Activated CD8-positive, alpha-beta memory T cell treated with anti-CD3 and anti-CD28 coated beads for 24 hours (primary cell): ENCODE measurements around the gene SERGEF.

Source experiments
- DNase-seq: peaks from one replicate; pipeline ENCODE4 v3.0.0-alpha.2; 2020

SERGEF gene

DNA sequence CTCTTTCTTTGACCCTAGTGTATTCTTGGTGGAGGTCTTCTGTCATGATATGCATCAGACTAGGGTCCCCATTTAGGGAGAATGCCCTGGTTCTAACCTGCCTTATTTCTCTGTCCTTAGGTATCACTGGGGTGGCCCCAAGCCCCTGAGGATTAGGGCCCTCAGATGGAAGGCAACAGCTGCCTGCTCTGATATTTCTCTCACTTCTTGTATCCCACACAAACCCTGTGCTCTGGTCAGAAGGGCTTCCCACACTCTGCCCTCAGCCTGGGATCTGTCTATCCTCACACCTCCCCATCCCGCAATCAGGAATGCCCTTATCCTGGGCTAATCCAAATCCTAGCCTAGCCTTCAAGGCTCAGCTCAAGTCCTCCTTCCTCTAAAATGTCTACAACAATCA lies 202.8 kb downstream of the SERGEF start:
- no peak for DNase-seq

DNA sequence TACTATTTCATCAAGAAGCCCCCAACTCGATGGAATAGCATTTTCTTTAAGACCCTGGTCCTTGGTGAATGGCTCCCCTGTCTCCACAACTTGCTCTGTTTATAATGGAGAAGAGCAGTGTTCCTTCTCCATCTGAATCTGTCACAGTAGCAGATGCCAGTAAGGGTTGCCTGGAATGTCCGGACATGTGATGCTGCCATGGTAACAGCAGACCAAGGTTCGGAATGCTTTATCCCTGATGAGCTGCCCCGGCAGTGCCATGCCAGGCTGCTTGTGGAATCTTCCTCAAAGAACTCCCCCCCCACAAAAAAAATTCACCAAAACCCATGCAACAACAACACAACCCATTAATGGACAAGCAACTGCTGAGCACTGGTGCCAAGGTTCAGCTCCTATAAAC lies 205.8 kb downstream of the SERGEF start:
- no peak for DNase-seq

DNA sequence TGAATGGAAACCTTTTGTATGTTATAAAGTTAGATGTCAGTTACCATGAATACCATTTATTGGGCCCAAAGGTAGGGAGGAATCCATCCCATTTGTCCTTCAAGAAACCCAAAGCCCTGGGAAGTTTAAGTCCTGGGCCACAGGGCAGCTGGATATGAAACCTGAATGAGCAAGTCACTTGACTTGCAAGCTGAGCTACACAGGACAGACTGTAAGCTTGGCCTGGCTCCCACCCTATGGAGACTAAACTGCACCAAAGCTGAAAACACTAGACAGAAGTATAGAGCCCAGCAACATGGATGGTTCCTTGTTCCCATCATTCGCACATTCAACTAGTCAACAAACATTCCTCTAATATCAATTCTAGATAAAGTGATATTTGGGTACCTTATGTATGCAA lies 207.0 kb downstream of the SERGEF start:
- peak; percentile 21 for DNase-seq

DNA sequence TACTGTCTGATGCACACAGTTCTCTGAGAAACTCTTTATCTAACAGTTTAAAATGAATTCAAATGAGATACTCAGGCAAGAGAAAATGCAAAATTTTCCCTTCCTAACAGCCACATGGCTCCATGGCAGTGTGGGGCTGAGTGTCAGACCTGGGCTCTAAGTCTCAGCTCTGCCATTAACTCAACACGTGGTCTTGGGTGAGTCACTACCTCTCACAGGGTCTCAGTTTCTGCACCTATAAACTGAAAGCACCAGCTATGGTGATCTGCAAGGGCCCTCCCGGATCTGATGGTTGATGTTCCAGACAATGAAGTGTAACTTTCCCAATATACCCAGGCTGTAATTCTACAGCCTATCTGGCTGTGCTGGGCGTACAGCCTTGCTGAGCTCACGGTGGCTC lies 207.8 kb downstream of the SERGEF start:
- no peak for DNase-seq

DNA sequence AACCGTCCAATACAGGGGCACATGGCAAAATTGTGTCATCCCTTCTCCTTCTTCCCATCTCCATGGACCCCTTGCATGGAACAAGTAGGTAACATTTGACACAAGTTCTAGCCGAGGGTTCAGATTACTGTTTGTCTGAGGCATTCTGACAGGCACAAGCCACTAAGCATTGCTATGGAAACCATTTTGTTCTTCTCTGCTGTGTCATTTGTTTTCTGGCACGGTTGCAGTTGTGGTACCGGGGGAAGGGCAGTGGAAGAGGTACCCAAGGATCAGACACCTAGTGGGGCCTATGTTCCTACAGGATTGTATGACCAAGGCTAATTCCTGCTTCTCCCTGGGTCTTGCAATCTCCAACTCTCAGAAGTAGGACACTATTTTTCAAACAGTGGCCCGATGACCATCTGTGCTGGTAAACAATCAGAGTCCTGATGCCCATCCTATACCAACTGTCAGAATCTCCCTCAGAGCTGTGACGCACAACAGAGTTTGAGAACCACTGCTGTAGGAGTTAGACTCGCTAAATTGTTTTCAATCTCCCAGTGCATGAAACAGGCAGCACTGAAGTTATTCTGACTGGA lies 209.0 kb downstream of the SERGEF start:
- no peak for DNase-seq

DNA sequence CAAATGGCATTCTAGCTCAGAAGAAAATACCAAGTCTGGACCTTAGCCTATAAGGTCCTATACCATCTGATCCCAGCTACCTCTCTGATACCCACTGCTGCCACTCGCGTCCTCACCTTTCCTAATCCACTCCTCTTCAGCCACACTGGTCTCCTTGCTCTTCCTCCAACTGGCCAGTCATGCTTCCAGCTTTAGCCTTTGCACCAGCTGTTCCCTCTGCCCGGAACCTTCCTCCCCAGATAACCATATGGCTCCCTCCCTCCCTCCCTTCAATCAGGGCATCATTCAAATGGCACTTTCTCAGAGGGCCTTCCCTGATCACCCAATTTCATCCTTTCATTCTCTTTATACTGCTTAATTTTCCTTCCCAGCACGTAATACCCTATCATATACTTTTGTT lies 210.4 kb downstream of the SERGEF start:
- no peak for DNase-seq

DNA sequence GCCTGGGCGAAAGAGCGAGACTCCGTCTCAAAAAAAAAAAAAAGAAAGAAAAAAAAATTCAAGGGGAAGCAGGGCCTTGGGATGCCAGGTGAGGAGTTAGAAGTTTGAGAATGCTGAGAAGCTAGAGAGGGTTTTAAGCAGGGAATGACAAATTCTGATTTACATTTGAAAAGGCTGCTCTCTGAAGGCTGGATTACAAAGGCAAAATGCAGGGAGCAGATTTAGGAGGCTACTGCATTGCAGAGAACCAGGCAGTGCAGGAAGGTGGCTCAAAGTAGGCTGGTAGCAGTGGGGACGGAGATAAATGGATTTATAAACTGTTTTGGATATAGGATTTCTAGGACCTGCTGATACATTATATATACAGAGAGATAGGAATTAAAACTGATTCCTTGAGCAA lies 211.7 kb downstream of the SERGEF start:
- DNase-seq: no peak

DNA sequence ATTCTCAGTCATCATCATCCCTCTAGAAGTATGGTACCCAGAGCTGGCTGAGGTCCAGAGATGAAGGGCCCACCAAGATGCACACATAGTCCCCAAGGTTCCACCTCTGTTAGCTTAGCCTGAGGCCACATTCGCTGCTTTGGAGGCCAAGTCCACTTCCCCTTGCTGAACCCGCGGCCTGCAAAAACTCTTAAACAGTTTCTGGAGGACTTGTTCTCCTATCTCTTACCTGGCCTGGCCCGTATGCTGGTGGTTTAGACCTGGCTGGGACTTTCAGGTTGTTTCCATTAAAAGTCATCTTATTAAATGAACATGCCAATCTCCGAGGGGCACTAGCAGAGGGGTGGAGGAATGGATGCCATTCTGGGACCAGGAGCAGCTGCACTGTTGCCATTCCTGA lies 213.7 kb downstream of the SERGEF start:
- DNase-seq: no peak

DNA sequence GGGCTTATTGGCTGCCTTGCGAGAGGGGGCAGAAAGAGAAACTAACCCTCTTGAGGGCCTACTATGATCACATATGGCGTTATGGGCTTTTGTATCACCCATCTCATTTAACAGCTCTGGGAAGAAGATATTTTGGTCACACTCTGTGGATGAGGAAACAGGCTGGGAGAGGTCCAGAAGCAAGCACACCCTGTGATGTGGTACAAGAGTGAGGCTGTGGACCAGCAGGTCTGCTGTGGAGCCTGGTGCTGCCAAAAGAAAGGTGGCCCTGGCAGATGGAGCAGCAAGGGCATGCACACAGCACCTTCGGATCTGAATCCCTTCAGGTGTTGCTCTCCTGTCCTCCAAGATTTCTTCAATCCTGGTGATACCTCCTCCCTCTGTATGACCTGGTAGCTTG lies 214.1 kb downstream of the SERGEF start:
- DNase-seq: no peak

DNA sequence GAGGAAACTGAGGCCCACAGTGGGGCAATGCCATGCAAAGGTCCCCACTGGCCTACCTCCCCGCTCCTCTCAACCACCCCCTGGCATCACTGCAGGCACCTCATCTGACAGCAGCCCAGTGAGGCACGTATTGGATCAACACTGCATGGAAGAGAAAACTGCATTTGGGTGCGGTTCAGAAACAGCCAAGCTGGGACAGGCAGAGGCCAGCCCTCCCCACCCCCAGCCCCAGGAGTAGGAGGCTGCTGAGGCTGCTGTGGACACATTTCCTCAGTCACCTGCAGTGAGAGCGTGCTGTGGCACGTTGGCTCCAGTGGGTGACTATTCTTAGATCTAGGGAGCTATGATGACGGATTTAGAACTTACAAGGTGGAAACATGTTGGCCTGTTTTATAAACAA lies 214.6 kb downstream of the SERGEF start:
- no peak for DNase-seq

DNA sequence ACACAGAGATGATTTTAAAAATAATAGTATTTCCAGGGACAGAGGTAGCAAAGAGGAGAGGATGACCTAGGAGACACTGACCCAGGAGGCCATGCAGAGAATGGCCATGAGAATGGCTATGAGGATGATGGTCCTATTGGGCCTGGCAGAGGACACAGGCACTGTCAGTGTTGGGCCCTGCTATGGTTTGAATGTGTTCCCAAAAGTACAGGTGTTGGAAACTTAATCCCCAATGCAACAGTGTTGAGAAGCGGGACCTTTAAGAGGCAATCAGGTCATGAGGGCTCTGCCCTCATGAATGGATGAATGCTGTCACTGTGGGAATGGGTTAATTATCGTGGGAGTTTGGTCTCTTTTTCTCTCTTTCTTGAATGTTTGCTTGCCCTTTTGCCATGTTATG lies 216.7 kb downstream of the SERGEF start:
- DNase-seq: no peak

DNA sequence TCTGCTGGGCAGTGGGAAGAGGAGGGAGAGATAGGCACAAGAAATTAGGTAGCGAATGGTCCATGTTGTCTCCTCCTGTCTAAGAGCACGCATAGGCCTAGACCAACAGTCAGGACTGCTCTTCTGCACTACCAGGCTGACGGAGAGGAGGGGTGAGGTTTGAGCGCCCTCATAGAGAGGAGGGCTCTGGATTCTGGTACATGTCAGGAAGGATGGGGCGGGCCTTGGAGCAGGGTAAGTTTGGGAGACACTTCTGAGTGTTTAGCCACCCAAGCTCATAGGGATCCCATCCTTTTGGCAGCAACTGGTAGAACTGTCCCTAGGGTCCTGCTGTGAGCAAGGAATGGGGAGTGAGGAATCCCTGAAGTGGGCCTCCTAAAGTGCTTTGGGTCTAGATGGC lies 217.9 kb downstream of the SERGEF start:
- no peak for DNase-seq

DNA sequence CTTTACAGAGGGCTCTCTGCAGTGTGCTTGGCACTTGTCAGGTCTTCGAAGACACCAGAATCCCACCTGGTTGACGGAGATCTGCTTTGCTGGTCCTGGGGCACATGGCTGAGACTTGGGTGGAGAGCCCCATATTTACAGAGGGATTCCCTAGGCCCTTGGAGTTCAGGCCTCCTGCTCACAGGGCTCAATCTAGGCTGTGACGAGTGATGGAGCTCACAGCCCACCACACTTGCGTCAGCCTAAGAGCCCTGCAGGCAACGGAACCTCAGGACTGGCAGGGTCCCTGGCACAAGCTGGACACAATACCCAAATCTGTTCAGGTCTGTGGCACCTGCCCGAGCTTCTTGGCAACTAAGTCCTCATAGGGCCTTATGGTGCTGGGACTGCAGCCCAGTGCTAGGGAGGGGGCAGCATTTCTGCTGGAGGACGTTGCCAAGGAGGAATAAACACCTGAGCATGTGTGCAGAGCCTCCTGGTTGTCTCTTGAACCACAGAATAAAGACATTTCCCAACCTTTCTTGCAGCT lies 219.1 kb downstream of the SERGEF start:
- DNase-seq: no peak

DNA sequence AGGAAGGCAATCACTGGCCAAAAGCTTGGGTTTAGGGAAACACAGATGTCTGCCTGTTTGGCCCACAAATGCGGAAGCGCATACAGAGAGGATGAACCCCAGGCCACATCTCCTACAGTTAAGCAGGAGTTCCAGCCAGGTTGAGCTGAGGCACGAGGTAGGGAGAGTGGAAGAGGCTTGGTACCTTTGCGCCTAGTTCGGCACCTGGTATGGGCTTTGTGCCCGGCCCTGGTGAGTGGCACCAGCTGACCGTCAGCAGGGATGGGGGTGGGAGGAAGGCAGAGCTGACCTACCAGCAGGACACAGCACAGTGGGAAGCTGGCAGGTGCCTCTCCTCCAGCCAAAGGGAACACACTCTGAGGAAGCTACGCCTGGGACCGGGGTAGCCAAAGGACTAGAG lies 220.7 kb downstream of the SERGEF start:
- DNase-seq: no peak

DNA sequence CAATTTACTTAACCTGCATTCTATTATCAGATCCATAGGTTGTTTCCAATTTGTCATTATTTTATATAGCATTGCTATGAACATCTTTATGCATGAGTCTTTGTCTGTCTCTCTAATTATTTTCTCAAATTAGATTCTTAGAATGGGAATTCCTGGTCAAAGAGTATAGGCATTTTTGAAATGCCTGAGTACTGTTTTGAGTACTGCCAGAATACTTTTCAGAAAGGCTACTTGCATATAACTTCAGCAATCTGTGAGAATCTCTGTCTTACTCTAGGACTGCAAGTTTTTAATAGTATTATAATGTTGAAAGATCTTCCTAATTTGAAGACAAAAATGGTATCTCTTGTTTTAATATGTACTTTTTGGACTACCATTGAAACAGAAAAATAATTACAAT lies 221.7 kb downstream of the SERGEF start:
- DNase-seq: no peak

DNA sequence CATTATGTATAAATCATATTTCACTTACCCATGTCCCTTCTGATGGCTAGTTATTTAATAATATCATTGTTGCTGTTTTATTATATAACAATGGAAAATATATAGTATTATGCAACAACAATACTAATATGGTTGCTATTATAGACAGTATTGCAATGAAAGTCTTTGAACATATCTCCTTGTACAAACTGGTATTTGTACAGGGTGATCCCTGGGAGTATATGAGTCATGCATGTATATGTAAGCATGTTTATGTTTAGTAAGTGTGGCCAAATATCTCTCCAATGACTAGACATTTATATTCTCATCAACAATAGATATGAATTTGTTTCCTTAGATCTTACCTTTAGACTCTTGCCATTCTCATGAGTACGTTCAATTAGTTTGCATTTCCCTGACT lies 222.4 kb downstream of the SERGEF start:
- DNase-seq: no peak

DNA sequence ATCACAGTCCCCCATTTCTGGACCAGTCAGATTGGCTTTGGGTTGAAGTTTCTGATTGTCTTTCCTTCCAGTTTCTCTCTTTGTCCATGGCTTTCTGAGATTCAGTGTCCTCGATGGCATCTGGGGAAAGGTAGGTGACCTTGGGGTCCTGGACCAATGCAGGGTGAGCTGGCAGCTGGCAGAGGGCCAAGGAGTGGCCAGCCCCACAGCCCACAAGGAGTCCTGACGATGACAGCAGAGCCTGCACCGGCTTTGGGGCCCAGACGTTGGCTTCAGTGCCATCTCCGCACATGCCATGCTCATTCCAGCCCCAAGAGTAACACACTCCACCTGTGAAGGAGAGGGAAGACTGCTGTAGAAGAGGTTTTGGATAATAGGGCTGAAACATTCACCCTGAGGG lies 224.8 kb downstream of the SERGEF start:
- no peak for DNase-seq

DNA sequence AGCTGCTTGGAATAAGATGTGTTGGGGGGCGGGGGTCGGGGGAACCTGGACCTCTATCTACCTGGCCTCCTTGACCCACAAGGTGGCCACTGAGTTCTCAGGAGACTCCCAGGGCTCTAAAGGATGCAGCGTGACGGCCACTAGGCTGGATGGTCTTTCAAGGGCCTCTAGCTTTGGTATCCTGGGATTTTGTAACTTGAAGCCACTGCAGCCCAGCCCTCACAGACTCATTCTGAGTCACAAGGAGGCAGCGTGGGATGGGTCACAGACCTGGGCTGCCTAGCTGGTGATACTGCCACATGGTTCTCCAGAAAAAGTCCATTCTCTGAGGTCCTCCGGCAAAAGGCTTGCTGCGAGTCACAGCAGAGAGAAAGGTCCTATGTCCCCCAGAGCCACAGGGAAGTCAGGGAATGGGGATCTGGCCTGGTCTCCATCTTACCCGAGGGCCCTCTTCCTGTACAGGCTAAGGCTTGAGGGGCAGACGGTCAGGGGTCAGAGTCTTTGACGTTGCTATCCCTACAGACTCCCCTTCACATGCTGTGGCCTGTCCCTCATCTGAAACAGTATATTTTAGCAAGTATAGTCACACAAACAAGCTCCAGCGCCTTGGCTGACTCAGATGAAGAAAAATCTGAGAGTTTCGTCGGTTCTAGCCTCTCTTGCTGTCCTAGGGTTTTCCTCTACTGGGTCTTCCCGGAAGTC lies 225.9 kb downstream of the SERGEF start:
- DNase-seq: no peak

DNA sequence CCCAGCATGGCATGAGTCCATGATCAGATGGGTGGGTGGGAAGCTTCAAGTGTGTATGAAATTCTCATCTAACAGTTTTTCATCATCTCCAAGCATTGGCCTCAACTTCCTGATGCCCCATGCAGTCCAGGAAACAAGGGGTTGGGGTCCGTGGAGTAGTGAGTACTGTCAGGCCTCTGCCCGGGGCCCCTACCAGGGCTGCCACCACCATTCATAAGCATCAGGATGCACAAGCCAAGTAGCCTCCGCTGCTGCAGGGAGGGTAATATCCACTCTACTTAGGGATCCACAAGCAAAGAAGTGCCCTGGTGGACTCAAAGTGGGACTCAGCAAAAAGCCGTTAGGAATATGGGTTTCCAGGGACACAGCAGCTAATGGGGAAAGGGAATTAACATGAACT lies 229.0 kb downstream of the SERGEF start:
- no peak for DNase-seq

DNA sequence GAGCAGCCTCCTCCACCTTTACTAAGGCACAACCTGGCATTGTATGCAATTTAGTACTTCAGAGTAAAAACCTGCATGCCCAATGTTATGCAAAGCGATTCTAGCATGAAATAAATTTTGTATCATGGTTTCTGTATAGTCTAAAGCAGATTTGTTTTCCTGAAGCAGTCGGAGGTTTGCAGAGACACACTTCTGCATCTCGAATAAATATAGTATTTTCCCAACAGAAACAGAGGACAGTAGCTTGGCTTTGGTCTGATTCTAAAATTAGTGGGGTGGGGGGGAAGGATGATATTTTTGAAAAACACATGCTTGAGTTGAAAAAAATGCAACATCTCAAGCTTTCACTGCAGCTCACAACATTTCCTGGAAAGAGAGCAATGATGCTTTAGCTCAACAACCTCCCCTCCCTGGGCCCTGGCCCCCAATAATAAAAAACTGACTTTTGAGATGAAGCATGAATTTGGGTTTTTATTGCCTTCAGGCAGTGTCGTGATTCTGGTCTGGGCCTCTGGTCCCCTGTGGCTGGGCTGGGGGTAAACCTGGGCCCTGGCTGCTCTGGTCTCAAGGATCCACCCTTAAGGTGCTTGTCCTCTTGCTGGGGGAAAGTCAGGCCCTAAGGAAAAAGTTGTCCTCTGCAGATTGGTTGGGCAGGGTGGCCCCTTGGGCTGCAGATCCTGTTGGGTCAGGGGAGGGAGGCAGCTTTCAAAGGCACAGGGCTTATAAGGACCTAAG lies 230.1 kb downstream of the SERGEF start:
- no peak for DNase-seq

DNA sequence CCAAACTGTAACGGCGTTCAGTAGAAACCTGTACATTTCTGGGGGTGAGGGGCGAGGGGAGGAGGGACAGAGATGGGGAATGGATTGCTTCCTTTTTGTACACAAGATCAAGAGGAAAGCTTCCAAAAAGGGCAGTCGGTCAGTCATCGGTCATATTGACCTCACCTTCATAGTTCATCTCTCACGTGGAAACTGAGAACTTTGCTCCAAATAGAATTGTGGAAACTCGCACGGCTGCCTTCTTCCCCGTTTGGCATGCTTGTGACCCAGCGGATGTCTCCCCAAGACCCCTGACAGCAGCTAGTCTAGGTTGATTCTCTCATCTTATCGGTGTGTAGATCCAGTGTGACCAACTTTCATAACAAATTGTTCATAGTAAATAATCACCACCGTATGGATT lies 230.7 kb downstream of the SERGEF start:
- DNase-seq: no peak

DNA sequence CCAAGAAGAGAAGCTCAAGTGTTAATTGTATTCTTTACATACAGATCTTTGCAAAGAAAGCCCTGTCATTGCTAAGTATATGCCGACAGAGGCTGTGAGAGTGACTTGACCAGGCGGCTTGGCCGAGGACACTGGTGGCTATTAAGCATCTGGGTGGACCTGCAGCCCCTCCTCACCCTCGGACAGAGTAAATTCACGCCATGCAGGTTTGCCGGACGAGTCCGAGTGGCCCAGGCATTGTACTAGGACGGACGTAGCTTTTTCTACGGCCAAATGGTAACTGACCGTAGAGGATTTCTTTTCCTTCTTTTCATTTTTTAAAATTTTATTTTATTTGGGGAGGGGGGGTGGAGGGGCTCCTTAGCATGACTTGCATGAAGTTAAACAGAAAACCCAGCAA lies 231.2 kb downstream of the SERGEF start:
- DNase-seq: no peak

DNA sequence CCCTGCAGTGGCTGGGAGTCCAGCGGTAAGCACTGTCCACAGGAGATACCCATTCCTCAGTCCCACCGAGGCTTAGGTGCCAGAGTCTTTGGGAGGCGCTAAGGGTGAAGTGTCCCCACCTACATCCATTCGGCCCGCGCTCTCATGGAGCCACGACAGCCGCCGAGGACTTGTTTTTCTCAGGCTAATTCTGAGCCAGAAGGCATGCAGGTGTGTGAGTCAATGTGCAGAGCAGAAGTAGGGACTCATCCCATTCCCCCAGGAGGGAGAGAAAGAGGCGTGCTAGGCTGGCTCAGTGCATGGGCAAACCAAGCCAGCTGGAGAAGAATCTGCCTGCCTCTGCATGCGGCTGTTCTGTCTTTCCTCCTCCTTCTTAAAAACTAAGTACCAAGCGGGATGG lies 231.6 kb downstream of the SERGEF start:
- DNase-seq: no peak

DNA sequence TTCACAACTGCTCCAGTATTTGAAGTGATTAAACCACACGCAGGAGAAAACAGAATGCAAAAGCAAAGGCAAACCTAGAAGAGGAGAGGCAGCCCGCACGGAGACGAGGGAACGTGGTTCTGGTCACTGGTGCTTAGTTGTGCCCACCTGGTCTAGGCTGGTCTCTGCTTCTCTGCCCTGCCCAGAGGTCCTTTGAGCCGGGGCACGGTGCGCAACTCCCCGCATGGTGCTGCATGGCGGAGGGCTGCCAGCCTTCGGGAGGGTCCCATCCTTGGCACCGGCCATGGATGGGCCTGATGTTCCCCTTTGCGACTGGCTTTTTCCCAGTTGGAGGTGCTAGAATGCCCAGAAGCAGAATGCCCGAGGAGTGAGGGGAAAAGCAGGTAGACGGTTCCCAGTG lies 232.2 kb downstream of the SERGEF start:
- no peak for DNase-seq
